ENCODE results near the gene ZBTB20. TPM values are rescaled to one million over a fixed set of nuclear protein-coding genes. Genes with fewer than 3 reads are reported as not detected.
A peak's percentile ranks its signal among the peaks of the same experiment; 100 is the strongest.

ZBTB20 gene
- total RNA-seq, 1 donor from 2014 or later = 30.4 TPM

DNA sequence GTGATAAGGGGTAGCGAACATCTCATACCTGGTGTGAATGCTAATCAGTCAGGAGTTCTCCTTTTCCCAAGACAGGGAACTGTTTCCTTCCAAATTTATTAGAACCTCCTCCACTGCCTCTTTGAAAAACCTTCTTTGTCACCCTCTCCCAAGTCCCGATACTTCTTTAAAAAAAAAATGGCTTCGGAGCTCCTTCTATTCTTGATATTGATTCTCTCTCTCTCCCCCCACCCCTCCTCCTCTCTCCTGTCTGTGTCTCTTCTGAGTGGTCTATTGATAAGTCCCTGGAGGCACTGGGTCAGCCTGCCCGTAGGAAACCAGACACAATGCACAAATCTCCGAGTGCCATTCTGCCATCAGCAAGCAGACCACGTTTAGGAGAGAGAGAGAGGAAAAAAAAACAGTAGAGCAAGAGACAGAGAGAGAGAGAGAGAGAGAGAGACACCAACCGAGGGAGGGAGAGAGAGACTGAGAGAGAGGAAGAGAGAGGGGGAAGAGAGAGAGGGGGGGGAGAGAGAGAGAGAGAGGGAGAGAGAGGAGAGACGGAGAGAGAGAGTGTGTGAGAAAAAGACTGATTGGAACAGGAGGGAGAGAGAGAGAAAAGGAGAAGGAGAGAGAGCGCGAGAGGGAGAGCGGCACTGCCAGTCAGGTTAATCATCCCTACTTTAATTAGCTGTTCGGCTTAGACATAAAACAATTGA is 692.4 kb downstream of the ZBTB20 start:
- no peaks in the 10 kb centered on the region for H3K9me3 Mint-ChIP-seq
- no peak overlapping the region for H3K4me3 Mint-ChIP-seq
- peaks cover 8% of the 10 kb centered on the region for H3K27me3 Mint-ChIP-seq (ENCODE audit: low read depth)
- TF ChIP-seq, protein P1, sequence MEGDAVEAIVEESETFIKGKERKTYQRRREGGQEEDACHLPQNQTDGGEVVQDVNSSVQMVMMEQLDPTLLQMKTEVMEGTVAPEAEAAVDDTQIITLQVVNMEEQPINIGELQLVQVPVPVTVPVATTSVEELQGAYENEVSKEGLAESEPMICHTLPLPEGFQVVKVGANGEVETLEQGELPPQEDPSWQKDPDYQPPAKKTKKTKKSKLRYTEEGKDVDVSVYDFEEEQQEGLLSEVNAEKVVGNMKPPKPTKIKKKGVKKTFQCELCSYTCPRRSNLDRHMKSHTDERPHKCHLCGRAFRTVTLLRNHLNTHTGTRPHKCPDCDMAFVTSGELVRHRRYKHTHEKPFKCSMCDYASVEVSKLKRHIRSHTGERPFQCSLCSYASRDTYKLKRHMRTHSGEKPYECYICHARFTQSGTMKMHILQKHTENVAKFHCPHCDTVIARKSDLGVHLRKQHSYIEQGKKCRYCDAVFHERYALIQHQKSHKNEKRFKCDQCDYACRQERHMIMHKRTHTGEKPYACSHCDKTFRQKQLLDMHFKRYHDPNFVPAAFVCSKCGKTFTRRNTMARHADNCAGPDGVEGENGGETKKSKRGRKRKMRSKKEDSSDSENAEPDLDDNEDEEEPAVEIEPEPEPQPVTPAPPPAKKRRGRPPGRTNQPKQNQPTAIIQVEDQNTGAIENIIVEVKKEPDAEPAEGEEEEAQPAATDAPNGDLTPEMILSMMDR (IDR thresholded peaks at IDR 0.05; ENCODE audit: unreplicated experiment) = no peak
- H3K4me1 Mint-ChIP-seq = peaks cover 35% of the 10 kb centered on the region
- no peak for DNase-seq (ENCODE audit: low spot score in 2 of 2, unreplicated experiment in 2 of 2)
- no peak overlapping the region for H3K27ac Mint-ChIP-seq
- H3K36me3 Mint-ChIP-seq = no peaks in the 10 kb centered on the region

DNA sequence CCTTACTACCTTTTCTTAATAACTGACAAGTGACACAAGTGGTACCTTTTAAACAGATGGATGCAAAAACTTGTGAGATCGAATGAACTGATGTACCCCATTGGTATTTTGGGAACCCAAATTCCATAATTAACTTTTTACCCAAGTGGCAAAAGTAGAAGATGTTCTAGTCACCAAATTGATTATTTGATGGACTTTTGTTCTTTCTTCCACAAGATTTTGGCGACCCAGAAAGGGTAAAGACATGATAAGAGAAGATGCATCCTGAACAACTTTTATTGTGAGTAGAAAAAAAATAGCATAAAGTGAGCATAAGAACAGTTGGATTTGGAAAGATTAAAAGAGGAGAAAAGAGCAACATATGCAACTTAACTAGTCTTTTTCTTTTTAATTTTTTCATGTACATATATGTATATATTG is 693.7 kb downstream of the ZBTB20 start:
- Mint-ChIP-seq H3K27me3 (ENCODE audit: low read depth) (peaks cover 8% of the 10 kb centered on the region), H3K36me3 (no peaks in the 10 kb centered on the region), H3K9me3 (no peaks in the 10 kb centered on the region), H3K4me1 (peaks cover 32% of the 10 kb centered on the region), H3K27ac (no peak overlapping the region), H3K4me3 (peak overlapping the region; percentile 43)
- TF ChIP-seq, protein P1 (IDR thresholded peaks at IDR 0.05; ENCODE audit: unreplicated experiment) = no peak
- DNase-seq (ENCODE audit: low spot score in 2 of 2, unreplicated experiment in 2 of 2) = no peak

DNA sequence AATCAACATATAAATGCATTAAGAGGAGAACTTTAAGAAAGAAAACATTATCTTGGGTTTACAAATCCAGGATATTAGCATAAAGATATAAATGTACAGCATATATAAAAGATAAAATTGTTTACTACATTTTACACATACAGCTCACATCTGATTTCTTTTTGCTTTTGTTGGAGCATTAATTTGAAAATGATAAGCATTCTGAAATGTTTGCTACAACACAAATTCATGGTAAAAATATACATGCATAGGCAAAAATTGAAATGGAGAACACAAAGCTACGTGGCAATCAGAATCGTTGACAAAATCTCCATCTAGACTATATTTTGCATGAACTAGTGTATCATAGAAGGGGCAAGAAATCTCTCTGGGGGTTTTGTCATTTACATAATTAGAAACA is 694.2 kb downstream of the ZBTB20 start:
- Mint-ChIP-seq H3K9me3 (no peaks in the 10 kb centered on the region), H3K4me1 (peaks cover 33% of the 10 kb centered on the region), H3K36me3 (no peaks in the 10 kb centered on the region), H3K27ac (no peak overlapping the region), H3K4me3 (no peak overlapping the region), H3K27me3 (ENCODE audit: low read depth) (peaks cover 8% of the 10 kb centered on the region)
- no peak for DNase-seq (ENCODE audit: low spot score in 2 of 2, unreplicated experiment in 2 of 2)
- TF ChIP-seq, protein P1 (IDR thresholded peaks at IDR 0.05; ENCODE audit: unreplicated experiment) = no peak

DNA sequence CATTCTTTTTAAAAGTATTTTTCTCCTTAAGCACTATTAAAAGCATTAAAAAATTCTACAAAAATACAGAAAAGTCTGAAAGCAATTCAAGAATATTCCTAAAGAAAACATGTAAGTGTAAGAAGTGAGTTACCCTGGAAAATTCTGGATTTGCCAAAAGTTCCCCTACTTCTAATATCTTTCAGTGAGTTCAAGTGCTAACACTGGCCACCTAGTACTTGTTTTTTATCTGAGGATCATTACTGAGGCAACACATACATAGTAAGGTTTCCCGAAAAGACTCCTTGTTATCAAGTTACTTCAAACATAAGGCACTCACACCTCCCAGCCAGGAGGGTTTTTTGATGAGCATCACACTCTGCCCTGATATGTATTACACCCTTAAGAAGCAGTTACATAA is 694.8 kb downstream of the ZBTB20 start:
- no peaks in the 10 kb centered on the region for H3K36me3 Mint-ChIP-seq
- TF ChIP-seq, protein P1 (IDR thresholded peaks at IDR 0.05; ENCODE audit: unreplicated experiment) = no peak
- peaks cover 34% of the 10 kb centered on the region for H3K4me1 Mint-ChIP-seq
- H3K4me3 Mint-ChIP-seq = no peak overlapping the region
- DNase-seq (ENCODE audit: low spot score in 2 of 2, unreplicated experiment in 2 of 2) = no peak
- H3K27me3 Mint-ChIP-seq (ENCODE audit: low read depth) = peaks cover 8% of the 10 kb centered on the region
- no peak overlapping the region for H3K27ac Mint-ChIP-seq
- H3K9me3 Mint-ChIP-seq = no peaks in the 10 kb centered on the region

DNA sequence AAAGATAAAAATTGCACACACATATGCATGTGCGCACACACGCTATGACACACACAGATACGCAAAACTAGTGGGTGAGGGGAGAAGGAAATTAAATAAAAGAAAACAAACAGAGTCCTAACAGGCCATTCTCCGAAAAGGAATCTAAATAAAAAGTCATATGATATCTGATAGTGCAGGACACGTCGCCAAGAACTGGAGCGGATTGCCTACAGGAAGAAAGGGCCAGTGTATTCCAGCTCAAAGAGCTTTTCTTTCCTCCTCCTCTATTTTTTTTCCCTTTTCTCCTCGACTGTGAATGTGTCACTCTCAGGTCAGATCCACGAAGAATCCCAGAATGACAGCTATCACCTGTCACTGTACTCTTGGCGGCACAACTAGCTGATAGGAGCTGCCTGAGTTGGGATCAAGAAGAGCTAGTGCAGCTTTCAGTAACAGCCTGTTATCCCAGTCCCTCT is 695.5 kb downstream of the ZBTB20 start:
- Mint-ChIP-seq H3K4me3 (peak overlapping the region; percentile 2), H3K27me3 (ENCODE audit: low read depth) (peaks cover 8% of the 10 kb centered on the region), H3K9me3 (no peaks in the 10 kb centered on the region), H3K36me3 (no peaks in the 10 kb centered on the region), H3K27ac (no peak overlapping the region), H3K4me1 (peaks cover 39% of the 10 kb centered on the region)
- no peak for DNase-seq (ENCODE audit: low spot score in 2 of 2, unreplicated experiment in 2 of 2)
- TF ChIP-seq, protein P1 (IDR thresholded peaks at IDR 0.05; ENCODE audit: unreplicated experiment) = no peak

Data from mesothelial cell of epicardium (in vitro differentiated cells).